HEK293T (cell line): ENCODE measurements around the gene OSCP1.
A peak's percentile ranks its signal among the peaks of the same experiment; 100 is the strongest.

ENCODE experiments used
- CTCF ChIA-PET: fragments of 350-600 bp; formaldehyde crosslinking; extraction: SDS; loops from one replicate; lab custom pipeline; 2021; ENCODE audit warnings: antibody characterized with exemption, inconsistent platforms; lab: Yijun Ruan, JAX
- POLR2A ChIA-PET: fragments of 350-600 bp; formaldehyde crosslinking; extraction: SDS; loops from one replicate; lab custom pipeline; 2020; ENCODE audit warnings: antibody characterized with exemption, inconsistent platforms; lab: Yijun Ruan, JAX
- DNase-seq: peaks from one replicate; pipeline ENCODE4 v3.0.0; 2012; ENCODE audit warnings: mixed read lengths; ENCODE audit errors: extremely low spot score
- ARNT ChIP-seq: fragments of 450-650 bp; IDR thresholded peaks from 2 replicates; pipeline ENCODE4 v1.6.1; 2017; ENCODE audit warnings: mild to moderate bottlenecking
- BHLHE40 ChIP-seq: fragments of 450-650 bp; IDR thresholded peaks from 2 replicates; pipeline ENCODE4 v1.6.1; 2016; ENCODE audit warnings: mild to moderate bottlenecking, moderate library complexity, borderline replicate concordance
- CTBP1 ChIP-seq: fragments of 450-650 bp; IDR thresholded peaks from 2 replicates; pipeline ENCODE4 v1.6.1; 2016; ENCODE audit warnings: borderline replicate concordance
- ELF4 ChIP-seq: fragments of 450-650 bp; IDR thresholded peaks from 2 replicates; pipeline ENCODE4 v1.6.1; 2017; ENCODE audit warnings: antibody characterized with exemption
- FOXA1 ChIP-seq: fragments of 450-650 bp; IDR thresholded peaks from 2 replicates; pipeline ENCODE4 v1.6.1; 2016; ENCODE audit warnings: mild to moderate bottlenecking
- FOXK2 ChIP-seq: fragments of 450-650 bp; IDR thresholded peaks from 2 replicates; pipeline ENCODE4 v1.6.1; 2016; ENCODE audit warnings: mild to moderate bottlenecking
- FOXM1 ChIP-seq: fragments of 450-650 bp; IDR thresholded peaks from 2 replicates; pipeline ENCODE4 v1.6.1; 2017; ENCODE audit warnings: mild to moderate bottlenecking, borderline replicate concordance
- HDGF ChIP-seq: fragments of 450-650 bp; IDR thresholded peaks from 2 replicates; pipeline ENCODE4 v1.6.1; 2017; ENCODE audit warnings: antibody characterized with exemption, borderline replicate concordance
- L3MBTL2 ChIP-seq: fragments of 450-650 bp; conservative IDR thresholded peaks from 2 replicates; pipeline ENCODE4 v1.6.1; 2016; ENCODE audit warnings: mild to moderate bottlenecking
- LEF1 ChIP-seq: fragments of 450-650 bp; IDR thresholded peaks from 2 replicates; pipeline ENCODE4 v1.6.1; 2017; ENCODE audit warnings: mild to moderate bottlenecking, borderline replicate concordance
- NFRKB ChIP-seq: fragments of 450-650 bp; IDR thresholded peaks from 2 replicates; pipeline ENCODE4 v1.6.1; 2016; ENCODE audit warnings: mild to moderate bottlenecking, moderate library complexity
- SP1 ChIP-seq: fragments of 450-650 bp; IDR thresholded peaks from 2 replicates; pipeline ENCODE4 v1.6.1; 2017
- SUZ12 ChIP-seq: fragments of 450-650 bp; IDR thresholded peaks from 2 replicates; pipeline ENCODE4 v1.6.1; 2016; ENCODE audit warnings: mild to moderate bottlenecking
- TARDBP ChIP-seq: fragments of 450-650 bp; IDR thresholded peaks from 2 replicates; pipeline ENCODE4 v1.6.1; 2016
- ZNF384 ChIP-seq: fragments of 450-650 bp; IDR thresholded peaks from 2 replicates; pipeline ENCODE4 v1.6.1; 2016
- TF ChIP-seq, protein P1 (sequence below): fragments of 450-650 bp; IDR thresholded peaks from 2 replicates; pipeline ENCODE4 v1.6.1; 2016

The OSCP1 gene

DNA sequence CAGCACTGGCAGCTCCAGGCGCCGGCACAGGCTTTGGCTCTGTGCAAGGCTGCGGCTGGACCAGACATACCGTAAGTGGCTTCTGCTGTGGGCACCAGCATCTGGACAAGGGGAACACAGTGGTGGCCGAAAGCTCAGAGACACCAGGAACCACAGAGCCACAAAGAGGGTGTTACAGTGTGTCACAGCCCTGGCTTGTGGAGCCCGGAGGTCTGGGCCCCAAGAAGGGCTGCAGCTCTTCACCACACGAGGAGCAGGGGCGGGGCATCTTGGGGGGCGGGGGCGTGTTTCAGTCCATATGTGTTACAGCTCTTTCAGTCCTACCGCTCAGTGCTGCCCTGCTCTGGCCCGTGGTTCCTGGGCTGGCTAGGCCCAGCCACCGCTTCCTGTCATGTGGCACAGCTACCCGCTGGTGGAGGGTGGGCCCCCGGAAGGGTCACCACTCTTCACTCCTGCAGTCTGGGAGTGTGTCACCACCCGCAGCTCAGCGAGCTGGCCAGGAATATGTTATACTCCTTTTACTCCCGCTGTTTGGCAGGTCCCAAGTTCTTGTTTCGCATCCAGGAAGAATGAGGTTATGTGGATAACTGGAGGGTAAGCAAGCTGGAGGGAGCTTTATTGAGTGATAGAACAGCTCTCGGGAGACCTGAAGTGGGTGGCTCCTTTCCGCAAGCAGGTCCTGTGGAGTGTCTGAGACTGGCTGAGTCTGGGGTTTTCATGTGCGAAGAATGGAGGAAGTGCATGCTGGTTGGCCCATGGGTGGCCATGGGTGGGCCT lies 49.2 kb downstream of the OSCP1 start:
- ChIA-PET POLR2A (interaction anchor here (0.6 to 7.7 kb wide), 5 partner anchors 11 to 948 kb away, joined by 3 to 147 read pairs (median 6); partner anchors contain the start of genes OSCP1 and STK40), CTCF (no interaction called here)
- DNase-seq: no peak
- TF ChIP-seq TARDBP: no peak
- no peak for TF ChIP-seq ELF4
- no peak for TF ChIP-seq LEF1
- TF ChIP-seq CTBP1: no peak
- no peak for TF ChIP-seq FOXM1
- TF ChIP-seq FOXK2: no peak
- TF ChIP-seq HDGF: no peak
- TF ChIP-seq L3MBTL2: no peak

DNA sequence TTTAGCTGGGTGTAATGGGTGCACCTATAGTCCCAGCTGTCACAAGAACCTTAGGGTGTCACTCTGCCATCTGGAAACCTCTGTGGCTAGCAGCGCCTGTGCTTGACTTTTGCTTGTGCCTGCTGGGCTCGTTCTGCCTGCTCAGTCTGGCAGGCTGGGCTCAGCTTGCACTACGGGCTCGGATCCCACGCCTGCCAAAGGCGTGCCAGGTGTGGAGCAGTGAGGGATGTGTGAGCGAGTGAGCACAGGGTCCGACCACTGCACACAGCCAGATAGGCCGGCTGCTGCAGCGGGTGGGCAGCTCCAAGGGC lies 49.8 kb downstream of the OSCP1 start:
- CTCF ChIA-PET: interaction anchor here (1.5 kb wide), 1 partner anchor 13 kb away, joined by 5 read pairs; no protein-coding TSS in a partner anchor
- no peak for DNase-seq
- POLR2A ChIA-PET: interaction anchor here (0.8 to 7.7 kb wide), 4 partner anchors 12 to 50 kb away, joined by 3 to 147 read pairs (median 7); partner anchors contain the start of genes OSCP1 and STK40
- TF ChIP-seq BHLHE40 (no peak), L3MBTL2 (no peak), HDGF (no peak), ELF4 (no peak), ZNF384 (no peak), ARNT (no peak), NFRKB (no peak), FOXA1 (no peak)

DNA sequence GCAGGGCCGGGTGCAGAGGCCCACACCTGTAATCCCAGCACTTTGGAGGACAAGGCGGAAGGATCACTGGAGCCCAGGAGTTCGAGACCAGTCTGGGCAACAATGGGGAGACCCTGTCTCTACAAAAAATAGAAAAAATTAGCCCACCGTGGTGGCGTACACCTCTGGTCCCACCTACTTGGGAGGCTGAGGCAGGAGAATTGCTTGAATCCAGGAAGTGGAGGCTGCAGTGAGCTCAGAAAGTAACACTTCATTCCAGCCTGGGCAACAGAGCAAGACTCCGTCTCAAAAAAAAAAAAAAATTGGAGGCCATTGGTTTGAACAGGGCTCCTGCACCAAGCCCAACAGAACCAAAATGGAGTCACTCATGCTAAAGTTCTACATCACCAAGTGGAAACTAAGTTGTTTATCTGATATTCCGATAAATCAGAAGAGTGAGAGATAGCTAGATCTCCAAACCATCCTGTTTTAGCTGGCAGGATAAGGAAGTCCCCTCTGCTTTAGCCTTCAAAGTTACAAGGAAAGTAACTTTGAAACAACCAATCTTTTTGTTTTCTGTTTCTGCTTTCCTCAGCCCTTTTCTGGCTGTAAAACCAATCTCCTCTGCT lies 51.8 kb downstream of the OSCP1 start:
- TF ChIP-seq TARDBP: no peak
- no peak for TF ChIP-seq L3MBTL2
- TF ChIP-seq, protein P1, sequence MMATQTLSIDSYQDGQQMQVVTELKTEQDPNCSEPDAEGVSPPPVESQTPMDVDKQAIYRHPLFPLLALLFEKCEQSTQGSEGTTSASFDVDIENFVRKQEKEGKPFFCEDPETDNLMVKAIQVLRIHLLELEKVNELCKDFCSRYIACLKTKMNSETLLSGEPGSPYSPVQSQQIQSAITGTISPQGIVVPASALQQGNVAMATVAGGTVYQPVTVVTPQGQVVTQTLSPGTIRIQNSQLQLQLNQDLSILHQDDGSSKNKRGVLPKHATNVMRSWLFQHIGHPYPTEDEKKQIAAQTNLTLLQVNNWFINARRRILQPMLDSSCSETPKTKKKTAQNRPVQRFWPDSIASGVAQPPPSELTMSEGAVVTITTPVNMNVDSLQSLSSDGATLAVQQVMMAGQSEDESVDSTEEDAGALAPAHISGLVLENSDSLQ: no peak
- TF ChIP-seq HDGF: no peak
- no peak for TF ChIP-seq FOXA1
- TF ChIP-seq SUZ12: no peak
- TF ChIP-seq CTBP1: no peak
- TF ChIP-seq FOXM1: no peak
- no peak for TF ChIP-seq BHLHE40
- TF ChIP-seq LEF1: no peak
- no peak for TF ChIP-seq ARNT
- no peak for TF ChIP-seq ZNF384
- CTCF ChIA-PET: interaction anchor here (0.7 kb wide), 2 partner anchors 111 to 741 kb away, joined by 3 read pairs; no protein-coding TSS in a partner anchor
- POLR2A ChIA-PET: interaction anchor here (0.8 to 7.7 kb wide), 6 partner anchors 11 to 21 kb away, joined by 3 to 147 read pairs (median 6); partner anchors contain the start of gene STK40
- no peak for DNase-seq

DNA sequence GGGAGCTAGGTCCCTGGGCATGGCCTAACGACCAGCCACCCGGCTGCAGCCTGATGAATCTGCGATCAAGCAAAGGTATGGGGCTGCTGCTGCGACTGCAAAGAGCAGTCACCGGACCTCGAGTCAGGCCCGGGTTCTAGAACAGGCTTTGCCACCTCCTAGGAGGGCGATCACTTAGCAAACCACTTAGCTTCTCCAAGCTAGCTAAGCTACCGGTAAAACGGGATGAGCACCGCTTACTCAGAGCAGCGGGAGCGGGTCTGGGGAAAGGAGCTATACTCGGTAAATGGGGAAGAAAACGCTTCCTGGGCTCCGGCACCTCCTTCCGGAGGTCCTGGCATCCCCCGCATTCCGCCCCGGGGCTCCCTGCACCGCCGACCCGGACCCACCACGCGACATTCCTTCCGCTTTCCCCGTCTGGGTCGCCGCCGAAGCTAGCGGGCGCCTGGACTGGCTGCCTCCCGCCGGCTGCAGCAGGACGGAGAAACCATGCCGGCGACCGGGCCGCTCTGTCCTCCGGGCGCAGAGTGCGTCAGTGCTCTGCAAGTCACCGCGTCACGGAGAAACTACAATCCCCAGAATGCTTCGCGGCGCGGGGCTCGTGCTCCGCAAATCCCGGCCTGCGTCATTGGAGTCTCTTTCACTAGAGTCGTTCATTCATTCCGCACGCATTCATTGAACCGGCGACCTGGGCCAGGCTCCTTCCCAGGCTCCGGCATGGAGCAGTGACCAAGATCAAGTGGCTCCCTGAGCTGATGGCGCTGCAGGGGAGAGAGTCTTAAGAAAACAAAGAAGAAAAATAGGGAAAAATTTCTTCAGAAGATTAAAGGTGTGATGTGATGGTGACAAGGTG lies 52.6 kb downstream of the OSCP1 start, which contains the start of gene LSM10:
LSM10 (minus strand) TSS at position 531 of the 853 bp plus-strand sequence. CDS start 3,779 bp downstream, outside the sequence.
- ChIA-PET POLR2A (interaction anchor here (0.6 to 7.7 kb wide), 12 partner anchors 10 to 248 kb away, joined by 3 to 147 read pairs (median 5); partner anchors contain the start of genes OSCP1, STK40 and TRAPPC3), CTCF (interaction anchor here (0.7 kb wide), 1 partner anchor 110 kb away, joined by 3 read pairs; no protein-coding TSS in a partner anchor)
- peak; percentile 73 for TF ChIP-seq L3MBTL2
- TF ChIP-seq FOXM1: no peak
- TF ChIP-seq ELF4: peak; percentile 70
- TF ChIP-seq, protein P1: no peak
- peak; percentile 95 for DNase-seq

DNA sequence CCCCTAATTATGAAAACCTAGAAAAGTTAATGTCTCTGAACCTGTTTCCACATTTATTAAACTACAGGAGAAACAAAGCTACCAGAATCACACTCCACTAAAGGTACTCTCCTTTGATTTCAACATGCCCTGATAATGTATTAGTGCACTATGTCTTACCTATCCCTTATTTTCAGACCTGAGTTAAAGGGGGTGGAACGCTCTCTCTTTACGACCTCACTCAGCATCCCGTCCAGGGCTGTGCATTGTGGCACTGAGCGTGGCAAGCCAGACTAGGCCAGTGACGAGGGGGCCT lies 53.2 kb downstream of the OSCP1 start:
- TF ChIP-seq SP1 (no peak), ELF4 (no peak), NFRKB (no peak), ARNT (no peak), LEF1 (no peak), FOXK2 (no peak), TARDBP (no peak)
- no peak for DNase-seq
- ChIA-PET POLR2A (interaction anchor here (0.6 to 7.7 kb wide), 11 partner anchors 9 to 247 kb away, joined by 3 to 147 read pairs (median 5); partner anchors contain the start of genes OSCP1, STK40 and TRAPPC3), CTCF (no interaction called here)

DNA sequence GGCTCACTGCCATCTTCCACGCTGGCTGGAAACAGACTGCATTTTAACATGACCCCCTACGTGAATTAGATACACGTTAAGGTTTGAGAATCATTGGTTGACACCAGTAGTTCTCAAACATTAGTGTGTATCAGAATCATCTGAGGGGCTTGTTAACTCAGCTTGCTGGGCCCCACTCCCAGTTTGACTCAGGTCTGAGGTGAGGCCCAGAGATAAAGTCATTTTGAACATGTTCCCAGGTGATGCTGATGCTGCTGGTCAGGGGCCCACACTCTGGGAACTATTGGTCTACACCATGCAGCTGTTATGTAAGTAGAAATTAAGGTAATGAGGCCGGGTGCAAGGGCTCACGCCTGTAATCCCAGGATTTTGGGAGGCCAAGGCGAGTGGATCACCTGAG lies 53.9 kb downstream of the OSCP1 start:
- ChIA-PET POLR2A (interaction anchor here (1.5 to 7.7 kb wide), 3 partner anchors 9 to 16 kb away, joined by 6 to 147 read pairs (median 7); partner anchors contain the start of gene STK40), CTCF (no interaction called here)
- no peak for DNase-seq
- no peak for TF ChIP-seq SP1
- no peak for TF ChIP-seq FOXA1
- TF ChIP-seq SUZ12: no peak
- no peak for TF ChIP-seq BHLHE40
- no peak for TF ChIP-seq FOXM1
- TF ChIP-seq NFRKB: no peak
- TF ChIP-seq CTBP1: no peak
- no peak for TF ChIP-seq LEF1
- TF ChIP-seq FOXK2: no peak
